ENCODE measurements around the gene JPH3.

DNA sequence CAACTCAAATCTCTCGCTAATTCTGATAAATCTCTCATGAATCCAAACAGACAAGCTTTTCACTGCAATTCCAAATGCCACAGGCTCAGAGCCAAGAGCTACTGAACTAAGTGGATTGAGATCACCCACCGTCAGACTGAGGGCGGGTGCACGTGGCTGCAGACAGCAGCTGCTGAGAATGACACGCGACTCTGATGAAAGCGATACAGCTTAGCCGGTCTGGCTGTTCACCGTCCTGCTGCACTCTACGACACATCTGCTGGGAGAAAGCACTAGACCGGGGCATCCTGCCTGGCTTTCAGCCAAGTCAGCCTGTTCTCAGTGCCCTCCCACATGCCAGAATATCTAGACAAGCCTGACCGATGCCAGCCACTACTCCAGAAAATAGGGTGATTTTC, 120.9 kb downstream of the JPH3 start:
- TF ChIP-seq ARNT (IDR thresholded peaks at IDR 0.05): no peak
- no peak for TF ChIP-seq FOXK2 (IDR thresholded peaks at IDR 0.05)
- TF ChIP-seq NFRKB (IDR thresholded peaks at IDR 0.05): no peak
- TF ChIP-seq, protein P1, sequence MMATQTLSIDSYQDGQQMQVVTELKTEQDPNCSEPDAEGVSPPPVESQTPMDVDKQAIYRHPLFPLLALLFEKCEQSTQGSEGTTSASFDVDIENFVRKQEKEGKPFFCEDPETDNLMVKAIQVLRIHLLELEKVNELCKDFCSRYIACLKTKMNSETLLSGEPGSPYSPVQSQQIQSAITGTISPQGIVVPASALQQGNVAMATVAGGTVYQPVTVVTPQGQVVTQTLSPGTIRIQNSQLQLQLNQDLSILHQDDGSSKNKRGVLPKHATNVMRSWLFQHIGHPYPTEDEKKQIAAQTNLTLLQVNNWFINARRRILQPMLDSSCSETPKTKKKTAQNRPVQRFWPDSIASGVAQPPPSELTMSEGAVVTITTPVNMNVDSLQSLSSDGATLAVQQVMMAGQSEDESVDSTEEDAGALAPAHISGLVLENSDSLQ (IDR thresholded peaks at IDR 0.05): no peak
- TF ChIP-seq LEF1 (IDR thresholded peaks at IDR 0.05; ENCODE audit: borderline replicate concordance): no peak
- no peak for TF ChIP-seq SP1 (IDR thresholded peaks at IDR 0.05)
- TF ChIP-seq ZNF384 (IDR thresholded peaks at IDR 0.05): no peak
- TF ChIP-seq FOXA1 (IDR thresholded peaks at IDR 0.05): no peak
- TF ChIP-seq ELF4 (IDR thresholded peaks at IDR 0.05): no peak
- no peak for TF ChIP-seq HDGF (IDR thresholded peaks at IDR 0.05; ENCODE audit: borderline replicate concordance)
- no peak for TF ChIP-seq CTBP1 (IDR thresholded peaks at IDR 0.05; ENCODE audit: borderline replicate concordance)
- TF ChIP-seq BHLHE40 (IDR thresholded peaks at IDR 0.05; ENCODE audit: borderline replicate concordance): no peak
- no peak for TF ChIP-seq L3MBTL2 (conservative IDR thresholded peaks at IDR 0.05)
- no peak for TF ChIP-seq FOXM1 (IDR thresholded peaks at IDR 0.05; ENCODE audit: borderline replicate concordance)

Measured in HEK293T (cell line).